Stimulated activated CD8-positive, alpha-beta memory T cell treated with anti-CD3 and anti-CD28 coated beads, Interleukin-2, amount 100 ng/mL, for 1 hour (primary cell): ENCODE measurements around the gene CRYBA4.

Source experiments
- DNase-seq, 2 donors: peaks; one replicate each; pipeline ENCODE4 v3.0.0-alpha.2; 2020; ENCODE audit warnings: low read depth in 2 of 2

CRYBA4 gene

GRCh38 chr22:26660961-26661578 lies 39.3 kb downstream of the CRYBA4 start:
- no peak for DNase-seq

- no peak for DNase-seq
Measured at GRCh38 chr22:26662160-26662559, 40.4 kb downstream of the CRYBA4 start.

- DNase-seq, result no peak
Measured at GRCh38 chr22:26663374-26663923, 41.7 kb downstream of the CRYBA4 start.

- DNase-seq, result no peak
Measured at GRCh38 chr22:26665813-26666231, 44.1 kb downstream of the CRYBA4 start.

- no peak for DNase-seq
Measured at GRCh38 chr22:26667140-26667539, 45.4 kb downstream of the CRYBA4 start.

GRCh38 chr22:26669060-26669481 lies 47.3 kb downstream of the CRYBA4 start:
- no peak for DNase-seq

- no peak for DNase-seq
Measured at GRCh38 chr22:26670459-26670858, 48.7 kb downstream of the CRYBA4 start.

GRCh38 chr22:26671317-26672059 lies 49.7 kb downstream of the CRYBA4 start:
- DNase-seq, result peak; percentile 62 to 63

GRCh38 chr22:26672060-26672471 lies 50.3 kb downstream of the CRYBA4 start:
- no peak for DNase-seq

- peak; percentile 84 to 87 for DNase-seq
Measured at GRCh38 chr22:26672590-26673468, 51.1 kb downstream of the CRYBA4 start.

GRCh38 chr22:26673486-26673885 lies 51.7 kb downstream of the CRYBA4 start:
- no peak for DNase-seq

- no peak for DNase-seq
Measured at GRCh38 chr22:26674211-26675190, 52.7 kb downstream of the CRYBA4 start.

GRCh38 chr22:26675687-26676268 lies 54.0 kb downstream of the CRYBA4 start:
- DNase-seq, result no peak

- no peak for DNase-seq
Measured at GRCh38 chr22:26677217-26677616, 55.5 kb downstream of the CRYBA4 start.

- peak; percentile 48 to 49 for DNase-seq
Measured at GRCh38 chr22:26679003-26679629, 57.4 kb downstream of the CRYBA4 start.
